IPS-18c (cell line): ENCODE results near the gene OVOL3.
A peak's percentile ranks its signal among the peaks of the same experiment; 100 is the strongest.

Experiments used
- H3K4me3 ChIP-seq: 2 replicates; pipeline ENCODE4 v1.7.0; 2013; ENCODE audit warnings: low read depth, mild to moderate bottlenecking, low read length, moderate library complexity; ENCODE audit not compliant: insufficient read depth
- H3K9me3 ChIP-seq: one replicate; pipeline ENCODE4 v1.6.1; 2013; ENCODE audit warnings: mild to moderate bottlenecking, low read length, moderate library complexity; ENCODE audit not compliant: control insufficient read depth, insufficient read depth

OVOL3 gene

DNA sequence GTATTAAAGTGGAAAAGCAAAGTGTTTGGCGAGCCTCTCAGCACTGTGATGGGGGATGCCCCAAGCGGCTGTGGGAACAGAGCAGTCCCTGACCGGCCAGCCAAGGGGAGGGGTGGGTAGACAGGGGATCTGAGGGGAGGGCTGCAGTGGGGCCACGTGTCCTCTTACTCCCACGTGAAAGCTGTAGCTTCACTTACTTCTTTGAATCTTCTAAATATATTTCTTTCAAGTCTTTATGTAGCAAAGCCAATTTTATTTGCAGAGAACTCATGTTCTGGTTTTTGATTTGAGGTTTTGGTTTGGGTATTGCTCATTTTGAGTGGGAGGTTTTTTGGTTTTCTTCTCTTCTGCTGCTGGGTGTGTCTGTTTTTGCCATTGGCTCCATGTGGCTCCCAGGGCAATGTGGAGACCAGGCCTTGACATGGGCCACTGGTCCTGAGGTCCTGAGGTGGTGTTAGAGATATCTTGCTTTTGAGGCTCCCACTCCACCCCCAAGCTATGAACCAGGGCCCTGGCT, 17.7 kb upstream of the OVOL3 start:
- H3K9me3 ChIP-seq: no peaks in the 10 kb centered on the region
- H3K4me3 ChIP-seq: no peak overlapping the region

DNA sequence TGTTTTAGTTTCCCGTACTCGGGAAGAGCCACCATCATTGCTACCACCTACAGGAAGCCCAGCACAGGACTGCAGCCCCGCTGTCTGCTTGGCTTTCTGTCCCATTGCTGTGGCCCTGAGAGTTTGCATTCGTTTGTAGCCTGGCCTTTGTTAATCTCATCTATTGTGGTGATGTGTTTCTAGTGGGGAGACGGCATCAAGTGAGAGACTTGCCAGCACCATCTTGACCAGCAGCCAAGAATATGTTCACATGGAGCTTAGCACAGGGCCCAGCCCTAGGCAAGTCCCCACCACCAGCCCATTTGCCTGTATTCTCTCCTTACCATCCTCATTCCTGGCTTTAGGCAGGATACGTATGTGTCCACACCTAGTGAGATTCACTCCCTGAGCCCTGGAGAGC, 17.3 kb upstream of the OVOL3 start:
- Histone ChIP-seq H3K4me3 (no peak overlapping the region), H3K9me3 (no peaks in the 10 kb centered on the region)

DNA sequence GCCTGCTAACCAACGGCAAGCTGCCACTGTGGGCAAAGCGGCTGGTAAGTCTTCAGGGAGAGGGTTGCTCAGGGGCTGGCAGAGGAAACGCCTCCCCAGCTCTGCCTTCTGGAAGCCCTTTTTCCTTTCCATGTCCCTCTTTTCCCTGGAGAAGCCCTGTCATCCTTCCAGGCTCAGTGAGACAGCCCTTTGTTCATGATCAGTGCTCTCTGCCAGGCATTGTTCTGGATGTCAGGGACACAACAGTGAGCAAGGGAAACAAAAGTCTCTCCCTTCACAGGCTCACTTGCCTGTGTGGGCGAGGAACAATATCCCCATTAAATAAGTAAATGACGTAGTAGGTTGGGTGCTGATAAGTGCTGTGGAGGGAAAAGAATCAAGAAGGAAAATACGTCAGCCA, 13.9 kb upstream of the OVOL3 start:
- peaks cover 4% of the 10 kb centered on the region for H3K9me3 ChIP-seq

DNA sequence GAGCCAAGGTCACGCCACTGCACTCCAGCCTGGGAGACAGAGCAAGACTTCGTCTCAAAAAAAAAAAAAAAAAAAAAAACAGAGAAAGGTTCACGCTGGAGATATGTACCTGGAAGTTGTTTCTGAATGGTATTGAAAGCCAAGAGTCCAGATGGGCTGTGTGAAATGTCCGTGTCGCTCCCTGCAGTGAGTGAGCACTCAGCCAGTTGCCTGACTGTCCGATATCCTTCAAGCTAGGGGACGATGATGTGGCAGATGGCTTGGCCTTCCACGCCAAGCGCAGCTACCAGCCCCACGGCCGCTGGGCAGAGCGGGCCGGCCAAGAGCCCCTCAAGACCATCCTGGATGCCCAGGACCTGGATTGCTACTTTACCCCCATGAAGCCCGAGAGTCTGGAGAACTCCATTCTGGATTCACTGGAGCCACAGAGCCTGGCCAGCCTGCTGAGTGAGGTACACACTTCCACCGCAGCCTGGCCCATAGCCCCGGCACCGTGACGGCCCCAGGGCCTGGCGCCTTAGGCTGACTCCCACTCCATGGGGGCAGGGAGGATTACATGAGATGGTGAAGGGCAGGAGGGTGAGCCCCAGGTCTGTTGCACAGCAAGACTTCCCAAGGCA, 11.7 kb upstream of the OVOL3 start:
- Histone ChIP-seq H3K9me3 (peaks cover 4% of the 10 kb centered on the region), H3K4me3 (no peak overlapping the region)

More for the DNA sequence above, 13.9 kb upstream of the OVOL3 start:
- no peak overlapping the region for H3K4me3 ChIP-seq

DNA sequence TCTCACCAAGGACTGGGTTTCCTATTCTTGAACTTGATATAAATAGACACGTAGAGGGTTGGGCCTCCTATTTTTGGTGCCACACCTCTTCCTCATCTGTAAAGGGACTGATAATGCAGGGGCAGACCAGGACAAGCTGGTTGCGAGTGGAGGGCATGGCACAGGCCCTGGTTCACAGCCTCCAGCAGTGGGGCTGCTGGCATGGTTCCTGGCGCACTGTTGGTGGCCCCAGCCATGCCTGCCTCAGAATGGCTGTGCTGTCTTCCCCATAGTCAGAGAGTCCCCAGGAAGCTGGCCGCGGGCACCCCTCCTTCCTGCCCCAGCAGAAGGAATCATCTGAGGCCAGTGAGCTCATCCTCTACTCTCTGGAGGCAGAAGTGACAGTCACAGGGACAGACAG, 10.5 kb upstream of the OVOL3 start:
- Histone ChIP-seq H3K4me3 (no peak overlapping the region), H3K9me3 (peaks cover 4% of the 10 kb centered on the region)

DNA sequence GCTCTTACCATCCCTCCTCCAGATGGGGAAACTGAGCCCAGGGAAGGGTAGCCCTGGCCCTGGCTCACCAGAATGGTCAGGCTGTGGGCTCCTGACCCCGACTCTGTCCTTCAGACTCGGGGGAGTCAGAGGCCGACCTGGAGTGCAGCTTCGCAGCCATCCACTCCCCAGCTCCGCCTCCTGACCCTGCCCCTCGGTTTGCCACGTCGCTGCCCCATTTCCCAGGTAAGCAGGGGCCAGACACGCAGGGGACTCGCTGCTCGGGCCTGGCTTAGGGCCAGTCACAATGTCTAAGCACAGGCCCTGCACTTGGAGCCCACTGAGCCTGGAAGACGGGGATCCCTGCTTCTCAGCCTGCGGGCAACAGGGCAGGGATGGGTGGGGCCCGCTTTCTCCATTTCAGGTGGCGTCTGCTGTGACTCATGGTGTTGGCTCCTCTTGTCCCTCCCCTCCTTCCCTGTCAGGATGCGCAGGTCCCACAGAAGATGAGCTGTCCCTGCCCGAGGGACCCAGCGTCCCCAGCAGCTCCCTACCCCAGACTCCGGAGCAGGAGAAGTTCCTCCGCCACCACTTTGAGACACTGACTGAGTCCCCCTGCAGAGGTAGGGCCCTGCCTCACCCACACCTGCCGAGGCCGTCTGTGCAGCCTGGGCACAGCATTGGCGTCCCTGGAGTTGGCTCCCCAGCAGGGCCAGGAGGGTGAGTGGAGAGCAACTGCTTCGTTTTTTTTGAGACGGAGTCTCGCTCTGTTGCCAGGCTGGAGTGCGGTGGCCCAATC, 9.2 kb upstream of the OVOL3 start:
- peaks cover 4% of the 10 kb centered on the region for H3K9me3 ChIP-seq
- H3K4me3 ChIP-seq: no peak overlapping the region

DNA sequence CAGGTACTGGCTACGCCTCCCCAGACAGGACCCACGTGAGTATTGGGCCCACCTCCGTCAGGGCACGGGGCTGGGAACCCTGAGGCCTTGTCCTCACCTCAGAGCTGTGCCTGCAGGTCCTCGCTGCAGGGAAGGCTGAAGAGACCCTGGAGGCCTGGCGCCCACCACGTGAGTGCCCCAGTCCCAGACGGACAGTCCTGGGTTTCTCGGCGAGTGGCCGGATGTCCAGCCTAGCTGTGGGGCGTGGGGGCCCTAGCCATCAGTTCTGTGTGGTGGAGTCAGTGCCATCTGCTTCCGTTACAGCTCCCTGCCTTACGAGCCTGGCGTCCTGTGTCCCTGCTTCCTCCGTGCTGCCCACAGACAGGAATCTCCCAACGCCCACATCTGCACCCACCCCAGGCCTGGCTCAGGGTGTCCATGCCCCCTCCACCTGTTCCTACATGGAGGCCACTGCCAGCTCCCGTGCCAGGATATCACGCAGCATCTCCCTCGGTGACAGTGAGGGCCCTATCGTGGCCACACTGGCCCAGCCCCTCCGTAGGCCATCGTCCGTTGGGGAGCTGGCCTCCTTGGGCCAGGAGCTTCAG, 7.8 kb upstream of the OVOL3 start:
- H3K4me3 ChIP-seq: no peak overlapping the region
- peaks cover 4% of the 10 kb centered on the region for H3K9me3 ChIP-seq

DNA sequence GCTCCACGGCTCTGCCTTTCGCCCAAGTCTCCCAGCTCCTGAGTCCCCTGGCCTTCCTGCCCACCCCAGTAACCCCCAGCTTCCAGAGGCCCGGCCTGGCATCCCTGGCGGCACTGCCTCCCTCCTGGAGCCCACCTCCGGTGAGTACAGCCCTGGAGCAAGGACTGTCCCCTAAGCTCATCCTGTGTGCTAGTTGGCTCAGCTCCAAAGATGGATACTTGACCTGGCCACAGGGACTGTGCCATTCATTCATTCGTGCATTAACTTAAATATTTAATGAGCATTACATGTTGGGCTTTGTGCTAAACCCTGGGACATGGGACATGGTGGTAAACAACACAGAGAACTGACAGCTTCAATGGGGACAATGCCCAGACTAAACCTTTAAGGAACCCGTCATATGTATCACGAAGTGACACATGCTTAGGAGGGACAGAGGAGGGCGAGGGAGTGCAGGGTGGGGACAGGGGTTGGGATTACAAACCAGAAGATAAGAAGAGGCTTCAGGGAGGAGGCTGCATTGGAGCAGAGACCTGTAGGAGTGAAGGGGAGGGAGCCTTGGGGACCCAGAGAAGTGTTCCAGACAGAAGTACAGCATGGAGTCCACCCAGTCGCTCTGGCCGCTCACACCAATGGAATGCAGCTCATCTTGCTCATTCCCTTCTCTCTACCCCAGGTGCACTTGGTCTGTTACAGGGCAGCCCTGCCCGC, 6.9 kb upstream of the OVOL3 start:
- Histone ChIP-seq H3K4me3 (no peak overlapping the region), H3K9me3 (peaks cover 4% of the 10 kb centered on the region)

DNA sequence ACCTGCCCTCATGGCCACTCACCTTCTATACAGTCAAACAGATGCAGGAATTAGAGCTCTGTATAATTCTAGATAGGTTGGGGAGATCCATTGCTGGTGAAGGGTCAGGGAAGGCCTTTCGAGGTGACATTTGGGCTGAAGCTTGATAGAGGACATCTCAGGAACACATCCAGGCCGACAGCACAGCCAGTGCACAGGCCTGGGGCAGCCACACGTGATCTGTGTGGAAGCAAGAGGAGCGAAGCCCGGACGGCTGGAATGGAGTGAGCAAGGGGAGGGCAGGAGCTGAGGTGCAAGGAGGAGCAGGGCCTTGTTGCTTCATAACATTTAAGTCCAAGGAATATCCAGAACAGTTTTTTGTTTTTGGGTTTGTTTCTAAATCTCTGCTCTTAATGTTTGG, 4.5 kb upstream of the OVOL3 start:
- H3K9me3 ChIP-seq: no peaks in the 10 kb centered on the region
- no peak overlapping the region for H3K4me3 ChIP-seq

DNA sequence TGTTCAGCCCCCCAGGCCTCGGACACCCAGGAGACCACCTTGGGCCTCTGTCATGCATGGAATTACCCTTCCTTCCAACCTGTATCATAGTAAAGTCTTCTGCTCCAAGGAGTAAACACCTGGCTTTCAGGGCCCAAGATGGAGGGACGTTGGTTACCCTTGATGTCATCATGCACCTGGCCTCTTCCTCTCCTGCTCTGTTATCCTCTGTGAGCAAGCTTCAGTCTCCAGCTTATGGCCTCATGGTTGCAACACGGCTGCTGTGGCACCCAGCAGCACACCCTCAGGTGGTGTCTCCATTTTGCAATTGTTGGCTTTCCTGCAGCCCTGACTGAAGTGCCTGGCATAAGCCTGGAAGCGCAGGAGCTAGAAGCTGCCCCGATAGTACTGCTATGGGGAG, 4.0 kb upstream of the OVOL3 start:
- Histone ChIP-seq H3K4me3 (no peak overlapping the region), H3K9me3 (no peaks in the 10 kb centered on the region)

DNA sequence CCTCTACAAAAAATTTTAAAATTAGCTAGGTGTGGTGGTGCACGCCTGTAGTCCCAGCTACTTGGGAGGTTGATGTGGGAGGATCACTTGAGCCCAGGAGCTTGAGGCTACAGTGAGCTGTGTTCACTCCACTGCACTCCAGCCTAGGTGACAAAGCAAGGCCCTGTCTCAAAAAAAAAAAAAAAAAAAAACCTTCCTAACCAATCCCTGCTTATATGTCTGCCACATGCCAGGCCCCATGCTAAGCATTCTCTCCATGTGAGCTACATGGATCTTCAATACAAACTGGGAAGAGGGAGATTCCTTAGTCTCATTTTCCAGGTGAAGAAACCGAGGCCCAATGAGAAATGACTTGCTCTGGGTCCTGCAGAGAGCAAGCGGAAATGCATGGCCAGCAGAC, 2.3 kb upstream of the OVOL3 start:
- no peak overlapping the region for H3K4me3 ChIP-seq
- no peaks in the 10 kb centered on the region for H3K9me3 ChIP-seq

DNA sequence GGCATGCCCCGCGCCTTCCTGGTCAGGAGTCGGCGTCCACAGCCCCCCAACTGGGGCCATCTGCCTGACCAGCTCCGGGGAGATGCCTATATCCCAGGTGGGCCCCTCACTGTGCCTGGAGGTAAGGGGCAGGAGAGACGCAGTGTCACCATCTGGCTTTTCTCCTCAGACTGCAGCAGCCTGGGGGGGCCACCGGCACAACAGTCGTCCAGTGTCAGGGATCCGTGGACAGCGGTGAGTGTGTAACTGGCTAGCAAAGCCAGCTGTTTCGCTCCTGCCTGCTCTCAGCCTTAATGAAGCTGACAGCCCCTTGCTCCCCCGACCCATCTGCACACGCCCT, 227 bp downstream of the OVOL3 start:
- H3K9me3 ChIP-seq: no peaks in the 10 kb centered on the region
- H3K4me3 ChIP-seq: no peak overlapping the region

DNA sequence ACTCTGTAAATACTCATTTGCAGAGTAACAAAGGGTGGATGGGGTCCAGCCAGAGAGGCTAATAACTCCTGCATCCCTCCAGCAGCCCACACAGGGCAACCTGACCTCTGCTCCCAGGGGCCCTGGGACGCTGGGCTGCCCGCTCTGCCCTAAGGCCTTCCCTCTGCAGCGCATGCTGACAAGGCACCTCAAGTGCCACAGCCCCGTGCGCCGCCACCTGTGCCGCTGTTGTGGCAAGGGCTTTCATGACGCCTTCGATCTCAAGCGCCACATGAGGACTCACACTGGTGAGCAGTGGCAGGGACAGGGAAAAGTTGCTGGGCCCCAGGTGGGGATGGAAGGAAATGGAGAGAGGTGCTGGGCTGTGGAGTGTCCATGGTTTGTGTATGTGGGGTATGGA, 1.7 kb downstream of the OVOL3 start:
- Histone ChIP-seq H3K4me3 (no peak overlapping the region), H3K9me3 (no peaks in the 10 kb centered on the region)

DNA sequence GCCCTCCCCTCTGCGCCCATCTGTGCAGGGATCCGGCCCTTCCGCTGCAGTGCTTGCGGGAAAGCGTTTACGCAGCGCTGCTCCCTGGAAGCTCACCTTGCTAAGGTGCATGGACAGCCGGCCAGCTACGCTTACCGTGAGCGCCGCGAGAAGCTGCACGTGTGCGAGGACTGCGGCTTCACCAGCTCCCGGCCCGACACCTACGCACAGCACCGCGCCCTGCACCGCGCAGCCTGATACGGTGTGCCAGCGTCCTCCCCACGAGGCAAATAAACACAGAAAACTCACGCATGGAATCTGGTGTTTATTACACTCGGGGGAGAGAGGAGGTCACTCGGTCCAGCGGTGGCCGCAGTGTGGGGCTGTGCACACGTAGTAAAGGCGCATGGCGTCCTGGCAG, 2.5 kb downstream of the OVOL3 start:
- Histone ChIP-seq H3K9me3 (no peaks in the 10 kb centered on the region), H3K4me3 (peak overlapping the region; percentile 88; the same call in 1 of the 2 replicates)

DNA sequence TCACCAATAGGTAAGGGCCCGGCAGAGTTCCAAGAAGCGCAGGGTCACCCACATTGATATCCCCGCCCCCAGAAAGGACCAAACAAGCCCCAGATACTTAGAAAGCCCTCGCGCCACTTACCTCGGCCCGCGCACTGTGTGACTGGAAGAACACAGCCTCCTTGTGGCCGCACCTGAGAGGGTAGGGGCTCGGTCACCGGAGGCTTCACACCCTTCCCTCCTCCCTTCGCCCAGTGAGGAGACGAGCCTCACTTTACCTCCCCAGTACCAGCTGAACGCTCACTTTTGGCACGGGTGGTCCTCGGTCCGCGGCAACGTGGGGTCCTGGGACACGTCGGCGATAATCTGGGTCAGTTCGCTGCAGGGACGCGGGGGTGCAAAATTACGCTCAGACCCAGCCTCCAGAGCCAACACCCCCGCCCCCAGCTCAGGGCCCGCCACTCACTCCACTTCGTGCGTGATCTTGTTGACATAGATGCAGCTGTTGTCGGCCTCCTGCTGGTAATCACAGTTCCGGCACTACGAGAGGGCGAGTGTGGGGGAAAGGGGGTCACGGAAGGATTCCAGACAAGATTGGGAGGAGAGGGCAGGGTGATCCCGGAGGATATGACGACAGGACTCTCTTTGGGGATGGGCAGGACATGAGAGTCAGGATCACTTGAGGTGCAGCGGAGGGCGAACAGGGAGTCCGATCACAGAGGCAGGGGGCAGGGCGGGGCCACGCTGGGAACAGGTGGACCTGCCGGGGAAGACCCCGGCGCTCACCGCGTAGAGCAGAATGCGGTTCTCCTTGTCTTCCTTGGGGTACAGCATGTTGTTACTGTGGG, 3.2 kb downstream of the OVOL3 start:
- Histone ChIP-seq H3K4me3 (peak overlapping the region; percentile 88), H3K9me3 (no peaks in the 10 kb centered on the region)

DNA sequence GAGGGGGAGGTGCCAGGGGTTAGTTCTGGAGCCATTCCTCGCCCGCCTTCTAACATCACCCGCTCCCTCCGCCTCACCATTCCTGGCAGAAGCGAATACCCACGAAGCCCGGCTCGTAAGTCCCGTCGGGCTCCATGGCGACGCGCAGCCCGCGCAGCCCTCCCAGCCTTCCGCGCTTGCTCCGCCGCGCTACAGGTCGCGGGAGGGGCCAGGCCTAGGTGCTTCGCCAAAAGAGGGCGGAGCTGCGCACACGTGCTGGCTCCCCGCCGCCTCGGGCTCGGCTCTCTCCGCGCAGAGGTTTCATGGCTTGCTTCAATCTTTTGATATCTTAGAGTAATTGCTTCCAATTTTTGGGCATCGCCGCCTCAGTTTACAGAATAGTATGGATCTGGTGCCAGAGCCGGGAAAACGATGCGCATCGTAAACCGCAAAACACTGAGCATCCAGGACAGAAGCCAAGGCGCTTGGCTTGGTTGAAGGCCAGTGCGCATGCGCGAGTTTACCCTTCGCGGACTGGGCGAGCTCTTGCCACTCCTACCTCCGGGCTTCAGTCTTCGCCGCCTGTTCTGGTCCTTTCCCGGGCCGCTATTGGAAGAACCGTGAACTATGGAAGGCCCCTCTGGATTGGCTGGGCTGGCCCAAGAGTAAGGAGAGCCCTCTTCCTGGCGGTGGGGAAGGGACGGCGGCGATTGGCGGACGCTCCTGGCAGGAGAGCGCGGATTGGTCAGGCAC, 3.9 kb downstream of the OVOL3 start, which contains the start of gene POLR2I:
Gene POLR2I, minus strand, starts transcription at position 155 of the 732 bp plus-strand sequence. Its CDS starts 19 bp downstream, at position 136.
- peak within 1 kb of the TSS; percentile 88 for H3K4me3 ChIP-seq
- no peaks in the 10 kb centered on the region for H3K9me3 ChIP-seq
